AG09309 (cell line): ENCODE results near the gene TMEM184C.

Experiments used
- DNase-seq: peaks from one replicate; pipeline ENCODE4 v3.0.0-alpha.2; 2010; ENCODE audit warnings: low read depth
- H3K4me3 ChIP-seq: 2 replicates; pipeline ENCODE4 v1.5.1; 2011; ENCODE audit warnings: mild to moderate bottlenecking, low read depth, low read length, moderate library complexity; ENCODE audit not compliant: control insufficient read depth
- TF ChIP-seq, protein P1 (sequence below): IDR thresholded peaks from 2 replicates; pipeline ENCODE4 v1.5.1; 2011; ENCODE audit warnings: mild to moderate bottlenecking, low read depth, low read length, inconsistent platforms; ENCODE audit not compliant: insufficient read depth, control insufficient read depth; ENCODE audit errors: missing control alignments

Gene TMEM184C

DNA sequence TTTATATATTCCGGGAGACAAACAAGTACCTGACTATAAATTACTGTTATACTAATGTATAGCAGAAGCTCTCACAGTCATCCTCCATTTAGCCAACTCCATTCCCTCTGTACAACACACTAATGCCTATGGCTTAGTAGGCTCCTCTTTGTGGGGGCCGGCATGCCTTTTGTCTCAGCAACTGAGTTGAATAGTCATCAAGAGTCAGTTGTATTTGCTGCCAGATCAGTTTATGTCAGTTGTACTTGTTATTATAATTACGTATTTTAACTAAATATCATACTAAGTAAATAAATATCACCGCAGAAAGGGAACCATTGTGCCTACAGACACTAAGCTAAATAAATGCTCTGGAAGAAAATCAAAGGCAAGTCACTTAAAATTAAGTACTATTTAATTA, 56.9 kb downstream of the TMEM184C start:
- TF ChIP-seq, protein P1, sequence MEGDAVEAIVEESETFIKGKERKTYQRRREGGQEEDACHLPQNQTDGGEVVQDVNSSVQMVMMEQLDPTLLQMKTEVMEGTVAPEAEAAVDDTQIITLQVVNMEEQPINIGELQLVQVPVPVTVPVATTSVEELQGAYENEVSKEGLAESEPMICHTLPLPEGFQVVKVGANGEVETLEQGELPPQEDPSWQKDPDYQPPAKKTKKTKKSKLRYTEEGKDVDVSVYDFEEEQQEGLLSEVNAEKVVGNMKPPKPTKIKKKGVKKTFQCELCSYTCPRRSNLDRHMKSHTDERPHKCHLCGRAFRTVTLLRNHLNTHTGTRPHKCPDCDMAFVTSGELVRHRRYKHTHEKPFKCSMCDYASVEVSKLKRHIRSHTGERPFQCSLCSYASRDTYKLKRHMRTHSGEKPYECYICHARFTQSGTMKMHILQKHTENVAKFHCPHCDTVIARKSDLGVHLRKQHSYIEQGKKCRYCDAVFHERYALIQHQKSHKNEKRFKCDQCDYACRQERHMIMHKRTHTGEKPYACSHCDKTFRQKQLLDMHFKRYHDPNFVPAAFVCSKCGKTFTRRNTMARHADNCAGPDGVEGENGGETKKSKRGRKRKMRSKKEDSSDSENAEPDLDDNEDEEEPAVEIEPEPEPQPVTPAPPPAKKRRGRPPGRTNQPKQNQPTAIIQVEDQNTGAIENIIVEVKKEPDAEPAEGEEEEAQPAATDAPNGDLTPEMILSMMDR, result no peak
- no peak overlapping the region for H3K4me3 ChIP-seq
- DNase-seq, result no peak

DNA sequence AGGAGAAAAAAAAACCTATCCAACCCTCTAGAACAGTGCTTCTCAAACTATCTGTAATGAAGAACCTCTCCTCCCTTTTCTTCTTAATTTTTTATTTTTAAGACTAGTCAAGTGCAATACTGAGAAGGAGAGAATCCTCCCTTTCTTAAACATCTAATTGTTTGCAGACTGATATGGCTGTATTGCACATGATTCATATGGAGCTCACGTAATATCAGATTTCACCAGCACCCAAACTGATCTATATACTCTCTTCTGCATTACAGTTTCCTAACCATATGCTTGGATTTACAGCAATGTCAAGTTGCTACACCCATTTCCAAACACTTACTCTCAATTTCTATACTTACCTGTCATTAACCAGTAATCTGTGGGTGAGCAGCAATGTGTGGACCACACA, 57.3 kb downstream of the TMEM184C start:
- no peak for DNase-seq
- TF ChIP-seq, protein P1, result no peak
- no peak overlapping the region for H3K4me3 ChIP-seq

- no peak overlapping the region for H3K4me3 ChIP-seq
- TF ChIP-seq, protein P1, result no peak
- DNase-seq, result no peak
These were observed 60.9 kb downstream of the TMEM184C start for GRCh38 chr4:147678106-147678505.

DNA sequence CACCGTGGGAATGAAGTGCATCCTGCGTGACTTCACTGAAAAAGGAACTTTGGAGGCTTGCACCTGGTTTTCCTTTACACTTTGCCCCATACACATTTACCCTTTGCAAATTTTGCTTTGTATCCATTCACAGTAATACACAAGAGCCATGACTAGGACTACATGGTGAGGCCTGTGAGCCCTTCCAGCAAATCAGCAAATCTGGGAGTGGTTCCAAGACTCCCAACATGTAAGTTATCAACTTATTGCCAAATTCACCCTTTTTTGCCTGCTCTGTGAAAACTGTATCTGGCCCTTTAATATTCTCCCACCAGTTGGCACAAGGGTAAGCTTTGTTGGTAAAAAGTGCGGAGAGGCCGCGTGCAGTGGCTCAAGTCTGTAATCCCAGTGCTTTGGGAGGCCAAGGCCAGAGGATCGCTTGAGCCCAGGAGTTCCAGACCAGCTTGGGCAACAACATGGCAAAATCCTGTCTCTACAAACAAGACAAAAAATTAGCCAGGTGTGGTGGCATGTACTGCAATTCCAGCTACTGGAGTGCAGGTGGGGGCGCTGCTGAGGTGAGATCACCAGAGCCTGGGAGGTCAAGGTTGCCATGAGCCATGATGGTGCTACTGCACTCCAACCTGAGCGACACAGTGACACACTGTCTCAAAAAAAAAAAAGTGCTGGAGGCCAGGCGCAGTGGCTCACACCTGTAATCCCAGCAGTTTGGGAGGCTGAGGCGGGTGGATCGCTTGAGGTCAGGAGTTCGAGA, 61.8 kb downstream of the TMEM184C start:
- TF ChIP-seq, protein P1, result no peak
- no peak overlapping the region for H3K4me3 ChIP-seq
- DNase-seq, result no peak

DNA sequence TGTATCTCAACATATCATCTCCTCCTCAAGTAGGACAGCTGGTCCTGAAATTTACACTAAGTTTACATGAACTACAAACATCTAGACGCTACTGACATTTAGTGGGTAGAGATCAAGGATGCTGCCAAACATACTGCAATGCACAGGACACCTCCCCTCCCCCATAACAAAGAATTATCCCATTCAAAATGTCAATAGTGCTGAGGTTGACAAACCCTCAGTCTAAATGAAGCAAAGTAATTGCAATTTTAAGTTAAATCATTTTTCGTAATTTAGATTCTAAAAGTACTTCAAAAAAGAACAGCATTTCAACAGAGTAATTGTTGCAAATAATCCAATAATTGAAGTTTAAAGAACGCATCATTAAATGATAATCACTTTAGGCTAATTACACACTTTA, 65.6 kb downstream of the TMEM184C start:
- TF ChIP-seq, protein P1, result no peak
- DNase-seq, result no peak
- peak overlapping the region; percentile 85 for H3K4me3 ChIP-seq

DNA sequence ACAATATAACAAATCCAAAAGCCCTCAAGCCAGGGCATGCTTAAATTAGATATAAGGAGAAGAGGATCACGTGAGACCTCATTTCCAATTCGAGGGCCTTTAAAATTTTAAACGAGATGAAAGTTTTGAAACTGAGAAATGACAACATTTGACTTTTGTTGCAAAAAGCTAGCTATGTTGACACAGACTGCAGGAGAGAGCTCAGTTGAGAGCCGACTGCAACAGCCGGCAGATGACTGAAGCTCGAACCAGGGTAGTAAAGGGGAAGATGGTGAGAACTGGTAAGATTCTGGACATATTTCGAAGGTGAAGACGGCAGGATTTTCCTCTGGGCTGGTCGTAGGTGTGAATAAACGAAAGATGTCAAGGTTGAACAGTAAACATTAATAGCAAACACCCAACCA, 66.0 kb downstream of the TMEM184C start:
- peak overlapping the region; percentile 85 for H3K4me3 ChIP-seq
- peak; percentile 4 for DNase-seq
- TF ChIP-seq, protein P1, result no peak
